Activated CD4-positive, alpha-beta memory T cell treated with anti-CD3 and anti-CD28 coated beads, Interleukin-2, amount 10 ng/mL, durations not matched to agents 7 days and 5 days (primary cell): ENCODE measurements around the gene GABRB1. TPM values are rescaled to one million over a fixed set of nuclear protein-coding genes. Genes with fewer than 3 reads are reported as not detected.

Source experiments
- CTCF ChIA-PET: fragments of 350-600 bp; sonication (Branson Sonifier 250); formaldehyde crosslinking; loops from one replicate; lab custom pipeline; 2021; ENCODE audit warnings: antibody characterized with exemption, inconsistent platforms; lab: Charles Lee
- POLR2A ChIA-PET: fragments of 350-600 bp; sonication (Branson Sonifier 250); formaldehyde crosslinking; loops from one replicate; lab custom pipeline; 2021; ENCODE audit warnings: antibody characterized with exemption; lab: Charles Lee
- DNase-seq: peaks from one replicate; pipeline ENCODE4 v3.0.0-alpha.2; 2020
- H3K27ac Mint-ChIP-seq: one replicate; pipeline ENCODE4 v1.8.0; 2021; ENCODE audit warnings: mild to moderate bottlenecking, mixed read lengths
- H3K27me3 Mint-ChIP-seq: one replicate; pipeline ENCODE4 v1.8.0; 2021; ENCODE audit warnings: mixed read lengths
- H3K36me3 Mint-ChIP-seq: one replicate; pipeline ENCODE4 v1.8.0; 2021; ENCODE audit warnings: low read depth, mixed read lengths
- H3K4me1 Mint-ChIP-seq: one replicate; pipeline ENCODE4 v1.8.0; 2021; ENCODE audit warnings: mixed read lengths
- H3K4me3 Mint-ChIP-seq: one replicate; pipeline ENCODE4 v1.8.0; 2021; ENCODE audit warnings: mild to moderate bottlenecking, mixed read lengths
- H3K9me3 Mint-ChIP-seq: one replicate; pipeline ENCODE4 v1.8.0; 2021; ENCODE audit warnings: mixed read lengths
- total RNA-seq, 2 experiments: library from RNA; stranded (reverse); gene quantifications; one replicate each; pipeline ENCODE4 v1.2.3, GENCODE V29; 2021

The GABRB1 gene
- total RNA-seq, 2 experiments from 2014 or later, result not detected

- ChIA-PET POLR2A (no interaction called here), CTCF (no interaction called here)
- no peak overlapping the region for H3K4me3 Mint-ChIP-seq
These were observed 26.6 kb downstream of the GABRB1 start for GRCh38 chr4:47057991-47058390.

DNA sequence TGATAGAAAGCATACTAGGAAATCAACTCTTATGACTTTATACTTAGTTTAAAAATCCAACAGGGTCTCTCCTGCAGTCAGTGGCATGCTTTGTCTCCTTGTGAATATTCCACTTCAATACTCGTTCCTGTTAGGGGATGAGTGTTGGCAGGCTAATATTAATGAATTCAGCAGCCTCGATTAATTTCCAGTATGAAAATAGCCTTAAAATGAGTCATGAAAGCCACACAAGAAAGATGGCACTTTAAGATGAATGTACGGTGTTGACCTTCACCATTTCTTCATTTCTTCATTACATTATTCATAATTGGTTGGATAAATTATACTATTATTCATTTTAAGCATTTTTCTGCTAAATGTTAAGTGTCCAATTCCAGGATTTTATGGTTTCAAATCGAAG, 29.2 kb downstream of the GABRB1 start:
- Mint-ChIP-seq H3K4me1 (no peaks in the 10 kb centered on the region), H3K36me3 (no peaks in the 10 kb centered on the region), H3K27ac (no peak overlapping the region), H3K4me3 (no peak overlapping the region), H3K9me3 (no peaks in the 10 kb centered on the region), H3K27me3 (peaks cover 1% of the 10 kb centered on the region)
- DNase-seq, result no peak
- CTCF ChIA-PET, result no interaction called here
- POLR2A ChIA-PET, result no interaction called here

More at GRCh38 chr4:47057991-47058390, 26.6 kb downstream of the GABRB1 start:
- peaks cover 1% of the 10 kb centered on the region for H3K27me3 Mint-ChIP-seq
- no peaks in the 10 kb centered on the region for H3K9me3 Mint-ChIP-seq
- H3K27ac Mint-ChIP-seq, result no peak overlapping the region
- H3K4me1 Mint-ChIP-seq, result no peaks in the 10 kb centered on the region
- H3K36me3 Mint-ChIP-seq, result no peaks in the 10 kb centered on the region
- DNase-seq, result no peak

DNA sequence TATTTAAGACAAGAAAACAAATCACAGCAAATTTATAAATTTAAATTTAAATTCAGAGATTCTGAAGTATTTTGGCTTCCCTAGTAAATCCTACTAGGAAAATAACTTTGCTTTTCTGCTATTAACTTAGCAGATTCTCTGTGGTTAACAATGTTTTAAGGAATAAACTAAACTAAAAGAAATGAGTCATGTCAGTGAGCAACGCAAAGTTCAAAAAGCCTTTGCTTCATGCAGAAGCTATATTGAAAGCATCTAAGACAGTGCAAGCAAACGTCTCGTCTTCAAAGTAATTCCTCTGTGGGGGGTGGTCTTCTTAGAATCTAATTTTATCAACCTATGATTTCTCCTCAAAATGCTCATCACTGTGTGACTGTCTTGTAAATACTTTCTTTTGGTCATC, 30.1 kb downstream of the GABRB1 start:
- H3K27ac Mint-ChIP-seq, result no peak overlapping the region
- peaks cover 1% of the 10 kb centered on the region for H3K27me3 Mint-ChIP-seq
- no peak for DNase-seq
- no peaks in the 10 kb centered on the region for H3K9me3 Mint-ChIP-seq
- no peak overlapping the region for H3K4me3 Mint-ChIP-seq
- H3K4me1 Mint-ChIP-seq, result no peaks in the 10 kb centered on the region
- ChIA-PET CTCF (no interaction called here), POLR2A (no interaction called here)
- H3K36me3 Mint-ChIP-seq, result no peaks in the 10 kb centered on the region

- H3K4me1 Mint-ChIP-seq, result no peaks in the 10 kb centered on the region
- H3K9me3 Mint-ChIP-seq, result no peaks in the 10 kb centered on the region
- no peak for DNase-seq
- CTCF ChIA-PET, result no interaction called here
- POLR2A ChIA-PET, result no interaction called here
- H3K4me3 Mint-ChIP-seq, result no peak overlapping the region
- H3K27ac Mint-ChIP-seq, result no peak overlapping the region
- peaks cover 4% of the 10 kb centered on the region for H3K27me3 Mint-ChIP-seq
- no peaks in the 10 kb centered on the region for H3K36me3 Mint-ChIP-seq
These were observed 33.7 kb downstream of the GABRB1 start for GRCh38 chr4:47065051-47065481.

GRCh38 chr4:47068986-47069385, 37.6 kb downstream of the GABRB1 start:
- no peaks in the 10 kb centered on the region for H3K4me1 Mint-ChIP-seq
- POLR2A ChIA-PET, result no interaction called here

GRCh38 chr4:47071901-47072341, 40.6 kb downstream of the GABRB1 start:
- no peaks in the 10 kb centered on the region for H3K36me3 Mint-ChIP-seq
- no peak for DNase-seq
- H3K27ac Mint-ChIP-seq, result no peak overlapping the region
- peaks cover 3% of the 10 kb centered on the region for H3K27me3 Mint-ChIP-seq
- CTCF ChIA-PET, result no interaction called here
- no peaks in the 10 kb centered on the region for H3K4me1 Mint-ChIP-seq
- no peak overlapping the region for H3K4me3 Mint-ChIP-seq
- POLR2A ChIA-PET, result no interaction called here
- no peaks in the 10 kb centered on the region for H3K9me3 Mint-ChIP-seq

More at GRCh38 chr4:47068986-47069385, 37.6 kb downstream of the GABRB1 start:
- peaks cover 3% of the 10 kb centered on the region for H3K27me3 Mint-ChIP-seq
- H3K9me3 Mint-ChIP-seq, result no peaks in the 10 kb centered on the region
- no peaks in the 10 kb centered on the region for H3K36me3 Mint-ChIP-seq
- DNase-seq, result no peak
- H3K4me3 Mint-ChIP-seq, result no peak overlapping the region
- no peak overlapping the region for H3K27ac Mint-ChIP-seq
- CTCF ChIA-PET, result no interaction called here

- Mint-ChIP-seq H3K27ac (no peak overlapping the region), H3K4me3 (no peak overlapping the region), H3K4me1 (no peaks in the 10 kb centered on the region), H3K9me3 (no peaks in the 10 kb centered on the region), H3K36me3 (no peaks in the 10 kb centered on the region), H3K27me3 (no peaks in the 10 kb centered on the region)
- ChIA-PET POLR2A (no interaction called here), CTCF (no interaction called here)
- no peak for DNase-seq
These were observed 42.3 kb downstream of the GABRB1 start for GRCh38 chr4:47073647-47074046.

GRCh38 chr4:47074816-47075215, 43.4 kb downstream of the GABRB1 start:
- Mint-ChIP-seq H3K4me1 (no peaks in the 10 kb centered on the region), H3K4me3 (no peak overlapping the region), H3K9me3 (no peaks in the 10 kb centered on the region), H3K27ac (no peak overlapping the region), H3K36me3 (no peaks in the 10 kb centered on the region), H3K27me3 (no peaks in the 10 kb centered on the region)
- CTCF ChIA-PET, result no interaction called here
- no peak for DNase-seq
- POLR2A ChIA-PET, result no interaction called here

GRCh38 chr4:47075262-47075661, 43.9 kb downstream of the GABRB1 start:
- Mint-ChIP-seq H3K4me3 (no peak overlapping the region), H3K4me1 (no peaks in the 10 kb centered on the region), H3K9me3 (no peaks in the 10 kb centered on the region), H3K27me3 (no peaks in the 10 kb centered on the region), H3K36me3 (no peaks in the 10 kb centered on the region), H3K27ac (no peak overlapping the region)
- CTCF ChIA-PET, result interaction anchor here (0.6 kb wide), 1 partner anchor 358 kb away, joined by 4 read pairs; no protein-coding TSS in a partner anchor
- POLR2A ChIA-PET, result no interaction called here
- no peak for DNase-seq

GRCh38 chr4:47075919-47076318, 44.6 kb downstream of the GABRB1 start:
- POLR2A ChIA-PET, result no interaction called here
- H3K27ac Mint-ChIP-seq, result no peak overlapping the region

DNA sequence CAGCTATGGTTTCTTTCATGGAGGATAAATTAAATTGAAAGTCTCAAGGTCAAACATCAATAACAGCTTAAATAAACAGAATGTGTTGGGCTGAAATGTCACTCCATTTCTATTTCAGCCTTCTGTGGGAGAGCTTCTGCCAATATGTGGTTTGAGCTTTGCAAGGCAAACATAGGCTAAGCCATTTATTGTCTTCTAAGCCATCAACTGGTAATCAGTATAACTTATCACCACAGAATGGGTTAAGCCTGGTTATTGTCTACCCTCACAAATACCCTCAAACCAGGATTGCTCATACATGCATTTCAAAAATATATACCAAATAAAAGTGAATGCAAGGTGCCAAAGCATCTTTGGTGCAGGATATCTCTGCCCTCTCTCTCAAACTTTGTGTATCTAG, 52.7 kb downstream of the GABRB1 start:
- Mint-ChIP-seq H3K27ac (no peak overlapping the region), H3K27me3 (peaks cover 6% of the 10 kb centered on the region), H3K4me1 (no peaks in the 10 kb centered on the region), H3K36me3 (no peaks in the 10 kb centered on the region), H3K9me3 (no peaks in the 10 kb centered on the region), H3K4me3 (no peak overlapping the region)
- POLR2A ChIA-PET, result no interaction called here
- no peak for DNase-seq
- CTCF ChIA-PET, result no interaction called here

More at GRCh38 chr4:47075919-47076318, 44.6 kb downstream of the GABRB1 start:
- Mint-ChIP-seq H3K27me3 (no peaks in the 10 kb centered on the region), H3K4me1 (no peaks in the 10 kb centered on the region), H3K9me3 (no peaks in the 10 kb centered on the region), H3K4me3 (no peak overlapping the region), H3K36me3 (no peaks in the 10 kb centered on the region)
- CTCF ChIA-PET, result interaction anchor here (0.6 kb wide), 1 partner anchor 359 kb away, joined by 4 read pairs; no protein-coding TSS in a partner anchor
- DNase-seq, result no peak

GRCh38 chr4:47084795-47085194, 53.4 kb downstream of the GABRB1 start:
- ChIA-PET POLR2A (no interaction called here), CTCF (no interaction called here)
- no peak overlapping the region for H3K27ac Mint-ChIP-seq
- no peaks in the 10 kb centered on the region for H3K36me3 Mint-ChIP-seq
- DNase-seq, result no peak
- H3K4me1 Mint-ChIP-seq, result no peaks in the 10 kb centered on the region
- no peak overlapping the region for H3K4me3 Mint-ChIP-seq
- H3K9me3 Mint-ChIP-seq, result no peaks in the 10 kb centered on the region
- peaks cover 6% of the 10 kb centered on the region for H3K27me3 Mint-ChIP-seq

DNA sequence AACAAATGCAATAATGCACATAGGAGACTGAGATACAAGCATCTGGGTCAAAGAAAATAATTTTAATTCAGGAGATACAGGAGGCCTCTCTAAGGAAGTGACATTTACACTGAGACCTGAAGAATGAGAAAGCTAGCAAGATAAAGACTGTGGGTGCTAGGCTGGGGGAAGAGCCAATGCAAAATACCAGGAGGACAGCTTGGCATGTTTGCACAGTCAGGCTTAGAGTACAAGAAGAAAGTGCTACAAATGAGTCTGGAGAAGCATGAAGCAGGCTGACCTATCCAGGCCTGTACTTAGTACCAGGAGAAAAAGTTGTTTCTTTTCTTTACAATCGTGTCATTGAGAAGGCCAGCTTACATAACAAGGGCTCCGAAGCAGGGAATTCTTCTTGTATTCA, 56.9 kb downstream of the GABRB1 start:
- Mint-ChIP-seq H3K4me1 (no peaks in the 10 kb centered on the region), H3K4me3 (no peak overlapping the region), H3K36me3 (no peaks in the 10 kb centered on the region), H3K27ac (no peak overlapping the region), H3K9me3 (no peaks in the 10 kb centered on the region), H3K27me3 (peaks cover 6% of the 10 kb centered on the region)
- ChIA-PET CTCF (no interaction called here), POLR2A (no interaction called here)
- no peak for DNase-seq

DNA sequence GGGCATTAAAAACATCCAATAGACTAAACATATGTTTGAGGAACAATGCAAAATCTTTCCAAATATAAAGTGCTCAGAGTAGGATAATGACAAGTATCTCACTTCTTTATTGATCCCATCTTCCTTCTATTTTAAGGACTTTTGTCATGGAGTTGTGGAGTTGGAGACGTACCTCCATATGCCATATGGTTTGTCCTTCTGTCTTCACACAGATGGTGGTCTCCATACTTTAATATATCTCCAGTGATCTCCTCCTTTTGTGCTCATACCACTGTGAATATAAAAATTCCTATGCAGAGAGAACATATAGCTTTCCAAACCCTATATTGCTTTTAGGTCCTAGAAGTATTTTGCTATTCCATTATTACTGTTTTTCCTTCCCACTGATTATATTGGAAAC, 64.5 kb downstream of the GABRB1 start:
- no peak overlapping the region for H3K4me3 Mint-ChIP-seq
- no peak overlapping the region for H3K27ac Mint-ChIP-seq
- ChIA-PET CTCF (no interaction called here), POLR2A (no interaction called here)
- H3K27me3 Mint-ChIP-seq, result no peaks in the 10 kb centered on the region
- H3K9me3 Mint-ChIP-seq, result no peaks in the 10 kb centered on the region
- H3K4me1 Mint-ChIP-seq, result no peaks in the 10 kb centered on the region
- H3K36me3 Mint-ChIP-seq, result no peaks in the 10 kb centered on the region
- DNase-seq, result no peak
